Cardiac fibroblast (primary cell): ENCODE results near the gene DNAH17.

ENCODE experiments used
- DNase-seq, 2 donors: peaks; one replicate each; pipeline versions ENCODE4 v3.0.0 to v3.0.0-alpha.2; 2010; ENCODE audit warnings: low read depth in 2 of 2
- H3K4me3 ChIP-seq, 2 donors: replicated peaks in 1 of 2; 1 replicate in 1 of 2; 2 replicates in 1 of 2; pipeline ENCODE4 v1.5.1; 2011; ENCODE audit warnings: low read depth in 2 of 2, low read length in 2 of 2, mild to moderate bottlenecking in 2 of 2, moderate library complexity in 1 of 2
- CTCF ChIP-seq: IDR thresholded peaks from one replicate; pipeline ENCODE4 v1.5.1; 2011; ENCODE audit warnings: low read depth, mild to moderate bottlenecking, low read length, inconsistent platforms

The DNAH17 gene

GRCh38 chr17:78589031-78589675 lies 12.0 kb upstream of the DNAH17 start:
- no peak for TF ChIP-seq CTCF
- DNase-seq = no peak
- H3K4me3 ChIP-seq = no peak overlapping the region

GRCh38 chr17:78588258-78589030 lies 11.2 kb upstream of the DNAH17 start:
- no peak for TF ChIP-seq CTCF
- DNase-seq = no peak
- H3K4me3 ChIP-seq = no peak overlapping the region

- DNase-seq = no peak
- H3K4me3 ChIP-seq = no peak overlapping the region
- no peak for TF ChIP-seq CTCF
Measured at GRCh38 chr17:78585006-78585630, 7.9 kb upstream of the DNAH17 start.

- DNase-seq = peak in 1 of 2 donors; percentile 22
- no peak overlapping the region for H3K4me3 ChIP-seq
- no peak for TF ChIP-seq CTCF
Measured at GRCh38 chr17:78583091-78583490, 5.9 kb upstream of the DNAH17 start.

- no peak for DNase-seq
- no peak overlapping the region for H3K4me3 ChIP-seq
- TF ChIP-seq CTCF = no peak
Measured at GRCh38 chr17:78581304-78581703, 4.1 kb upstream of the DNAH17 start.

- no peak for DNase-seq
- no peak for TF ChIP-seq CTCF
- no peak overlapping the region for H3K4me3 ChIP-seq
Measured at GRCh38 chr17:78580277-78580804, 3.1 kb upstream of the DNAH17 start.
